IMR-90 (cell line): ENCODE results near the gene PLCH1. TPM values are rescaled to one million over a fixed set of nuclear protein-coding genes. Genes with fewer than 3 reads are reported as not detected.

Experiments used
- ATAC-seq: fragments of 200-7000 bp; cut with Tn5 transposase; 2 replicates; pipeline ENCODE4 v1.9.1; 2020; ENCODE audit warnings: low read depth, mild to moderate bottlenecking, moderate library complexity
- BruUV-seq: library from RNA; stranded (reverse); fragments of 400-500 nt; replicated peaks from 2 replicates; lab custom pipeline; 2021; lab: Mats Ljungman, UMichigan
- CTCF ChIA-PET: fragments of 300-600 bp; formaldehyde crosslinking; extraction: SDS; loops from one replicate; lab custom pipeline; 2021; ENCODE audit warnings: antibody characterized with exemption; lab: Yijun Ruan, JAX
- POLR2A ChIA-PET: fragments of 300-600 bp; sonication (Branson Sonifier 250); formaldehyde crosslinking; loops from one replicate; lab custom pipeline; 2022; ENCODE audit warnings: antibody characterized with exemption; ENCODE audit not compliant: unreplicated experiment; lab: Charles Lee
- DNase-seq: peaks from one replicate; pipeline ENCODE4 v3.0.0; 2013
- H2AFZ ChIP-seq: replicated peaks from 2 replicates; pipeline ENCODE3; 2013; ENCODE audit warnings: low read length, mild to moderate bottlenecking; ENCODE audit not compliant: poor library complexity
- H2AK5ac ChIP-seq: 2 replicates; pipeline ENCODE4 v1.6.1; 2013; ENCODE audit warnings: low read depth, low read length, inconsistent platforms
- H2AK9ac ChIP-seq: replicated peaks from 2 replicates; pipeline ENCODE3; 2013; ENCODE audit warnings: mild to moderate bottlenecking, low read depth, low read length, moderate library complexity; ENCODE audit not compliant: poor library complexity
- H2BK120ac ChIP-seq: 2 replicates; pipeline ENCODE4 v1.6.1; 2013; ENCODE audit warnings: low read depth, low read length, inconsistent platforms
- H2BK15ac ChIP-seq: 3 replicates; pipeline ENCODE4 v1.6.1; 2013; ENCODE audit warnings: low read depth, low read length, inconsistent platforms
- H2BK20ac ChIP-seq: 2 replicates; pipeline ENCODE4 v1.6.1; 2013; ENCODE audit warnings: low read depth, mild to moderate bottlenecking, inconsistent platforms, low read length, moderate library complexity
- H2BK5ac ChIP-seq: 2 replicates; pipeline ENCODE4 v1.6.1; 2013; ENCODE audit warnings: mild to moderate bottlenecking, low read depth, low read length, inconsistent platforms; ENCODE audit not compliant: poor library complexity, severe bottlenecking
- H3K14ac ChIP-seq: replicated peaks from 2 replicates; pipeline ENCODE4 v1.6.1; 2013; ENCODE audit warnings: low read depth, low read length, inconsistent platforms
- H3K18ac ChIP-seq: 2 replicates; pipeline ENCODE4 v1.6.1; 2013; ENCODE audit warnings: low read depth, low read length, control low read depth
- H3K23ac ChIP-seq: 2 replicates; pipeline ENCODE4 v1.6.1; 2013; ENCODE audit warnings: low read depth, low read length, inconsistent platforms
- H3K27ac ChIP-seq: 2 replicates; pipeline ENCODE4 v1.5.1; 2013; ENCODE audit warnings: mild to moderate bottlenecking, control low read depth, low read length; ENCODE audit not compliant: insufficient read depth
- H3K27me3 ChIP-seq: 2 replicates; pipeline ENCODE4 v1.6.1; 2013; ENCODE audit warnings: low read length; ENCODE audit not compliant: control insufficient read depth, insufficient read depth
- H3K36me3 ChIP-seq: 2 replicates; pipeline ENCODE4 v1.6.1; 2013; ENCODE audit warnings: low read length, mixed read lengths; ENCODE audit not compliant: control insufficient read depth, insufficient read depth
- H3K4ac ChIP-seq: 2 replicates; pipeline ENCODE4 v1.6.1; 2013; ENCODE audit warnings: low read depth, low read length, inconsistent platforms
- H3K4me1 ChIP-seq: 2 replicates; pipeline ENCODE4 v1.6.1; 2013; ENCODE audit warnings: low read length, mixed read lengths; ENCODE audit not compliant: control insufficient read depth, insufficient read depth
- H3K4me2 ChIP-seq: 2 replicates; pipeline ENCODE4 v1.6.1; 2013; ENCODE audit warnings: low read depth, mild to moderate bottlenecking, control low read depth, low read length, moderate library complexity
- H3K4me3 ChIP-seq: 2 replicates; pipeline ENCODE4 v1.5.1; 2013; ENCODE audit warnings: low read depth, mild to moderate bottlenecking, control low read depth, low read length, moderate library complexity; ENCODE audit not compliant: insufficient read depth
- H3K56ac ChIP-seq: 2 replicates; pipeline ENCODE4 v1.6.1; 2013; ENCODE audit warnings: low read length, inconsistent platforms; ENCODE audit not compliant: insufficient read depth; ENCODE audit errors: extremely low read depth
- H3K79me1 ChIP-seq, 2 experiments: 2 replicates each; pipeline ENCODE4 v1.6.1; 2013; ENCODE audit warnings: low read length in 2 of 2, inconsistent platforms in 1 of 2, low read depth in 1 of 2
- H3K9ac ChIP-seq: 2 replicates; pipeline ENCODE4 v1.6.1; 2013; ENCODE audit warnings: low read depth, low read length, control low read depth
- H3K9me1 ChIP-seq: 2 replicates; pipeline ENCODE4 v1.6.1; 2013; ENCODE audit warnings: low read length, inconsistent platforms; ENCODE audit not compliant: insufficient read depth
- H3K9me3 ChIP-seq: 2 replicates; pipeline ENCODE4 v1.6.1; 2013; ENCODE audit warnings: low read length; ENCODE audit not compliant: control insufficient read depth, insufficient read depth
- H4K20me1 ChIP-seq: 2 replicates; pipeline ENCODE4 v1.6.1; 2013; ENCODE audit warnings: low read length, inconsistent platforms; ENCODE audit not compliant: insufficient read depth
- H4K5ac ChIP-seq: 2 replicates; pipeline ENCODE4 v1.6.1; 2013; ENCODE audit warnings: mild to moderate bottlenecking, low read depth, low read length, control low read depth
- H4K8ac ChIP-seq, 2 experiments: 2 replicates each; pipeline ENCODE4 v1.6.1; 2013; ENCODE audit warnings: low read depth in 2 of 2, low read length in 2 of 2, control low read depth in 1 of 2, inconsistent platforms in 1 of 2
- H4K91ac ChIP-seq: 2 replicates; pipeline ENCODE4 v1.6.1; 2013; ENCODE audit warnings: low read depth, low read length, inconsistent platforms; ENCODE audit not compliant: insufficient read depth
- BHLHE40 ChIP-seq: fragments of 150-350 bp; IDR thresholded peaks from 2 replicates; pipeline ENCODE4 v1.6.1; 2016; ENCODE audit warnings: mild to moderate bottlenecking, low read depth, low read length
- CEBPB ChIP-seq: IDR thresholded peaks from 2 replicates; pipeline ENCODE4 v1.6.1; 2012; ENCODE audit warnings: low read depth, low read length, improper control_type of control experiment
- FOS ChIP-seq: fragments of 150-350 bp; IDR thresholded peaks from 2 replicates; pipeline ENCODE4 v1.6.1; 2016; ENCODE audit warnings: low read depth, low read length
- MAFK ChIP-seq: IDR thresholded peaks from 2 replicates; pipeline ENCODE4 v1.6.1; 2012; ENCODE audit warnings: low read depth, low read length, improper control_type of control experiment
- MAZ ChIP-seq: IDR thresholded peaks from 2 replicates; pipeline ENCODE4 v1.6.1; 2012; ENCODE audit warnings: low read depth, mild to moderate bottlenecking, low read length, improper control_type of control experiment, moderate library complexity, borderline replicate concordance
- NFE2L2 ChIP-seq: fragments of 150-350 bp; IDR thresholded peaks from 2 replicates; pipeline ENCODE4 v1.6.1; 2016; ENCODE audit warnings: low read depth, mild to moderate bottlenecking, low read length
- POLR2A ChIP-seq: IDR thresholded peaks from 2 replicates; pipeline ENCODE4 v1.6.1; 2012; ENCODE audit warnings: mild to moderate bottlenecking, low read depth, low read length
- RAD21 ChIP-seq: IDR thresholded peaks from 2 replicates; pipeline ENCODE4 v1.6.1; 2012; ENCODE audit warnings: low read length, improper control_type of control experiment
- RCOR1 ChIP-seq: IDR thresholded peaks from 2 replicates; pipeline ENCODE4 v1.6.1; 2012; ENCODE audit warnings: mild to moderate bottlenecking, low read length, improper control_type of control experiment; ENCODE audit not compliant: insufficient replicate concordance
- SMC3 ChIP-seq: fragments of 150-350 bp; IDR thresholded peaks from 2 replicates; pipeline ENCODE4 v1.6.1; 2016; ENCODE audit warnings: low read depth, mild to moderate bottlenecking, antibody characterized with exemption, low read length, moderate library complexity
- WGBS, 2 experiments: methylation state at CpG; one replicate each; pipeline versions ENCODE4 v1.1.5 to v1.1.7; 2013; ENCODE audit warnings: missing lambda C conversion rate in 2 of 2; ENCODE audit not compliant: insufficient read length in 1 of 2; ENCODE audit errors: extremely low coverage in 2 of 2; 5-methylcytosine and 5-hydroxymethylcytosine counted together
- dilution Hi-C: fragments of 300-500 bp; cut with HindIII; formaldehyde crosslinking; loops from one replicate; pipeline ENCODE4 v1.14.3; 2018; ENCODE audit warnings: low sequenced_read_pairs; ENCODE audit not compliant: unreplicated experiment
- in situ Hi-C: fragments of 300-500 bp; cut with MboI; formaldehyde crosslinking; loops from 3 replicates; pipeline ENCODE4 v1.14.3; 2019; ENCODE audit warnings: low sequenced_read_pairs, inconsistent platforms, mixed read lengths
- intact Hi-C: fragments of 100-400 bp; cut with micrococcal nuclease; formaldehyde crosslinking; loops from 2 replicates; pipeline ENCODE4 v1.10.0; 2022
- polyA plus RNA-seq, 3 experiments: library from polyadenylated mRNA; depleted of rRNA; stranded (reverse); fragments of >200 nt; gene quantifications; 2 replicates each; pipeline ENCODE4 v1.2.3, GENCODE V29; 2012; ENCODE audit warnings: low replicate concordance in 1 of 3
- total RNA-seq: library from RNA; depleted of rRNA; stranded (reverse); fragments of >200 nt; gene quantifications from 2 replicates; pipeline ENCODE4 v1.2.3, GENCODE V29; 2012

Gene PLCH1
- total and polyA plus RNA-seq, 2 of the 4 experiments (the other 2 are of a cell fraction), result not detected

DNA sequence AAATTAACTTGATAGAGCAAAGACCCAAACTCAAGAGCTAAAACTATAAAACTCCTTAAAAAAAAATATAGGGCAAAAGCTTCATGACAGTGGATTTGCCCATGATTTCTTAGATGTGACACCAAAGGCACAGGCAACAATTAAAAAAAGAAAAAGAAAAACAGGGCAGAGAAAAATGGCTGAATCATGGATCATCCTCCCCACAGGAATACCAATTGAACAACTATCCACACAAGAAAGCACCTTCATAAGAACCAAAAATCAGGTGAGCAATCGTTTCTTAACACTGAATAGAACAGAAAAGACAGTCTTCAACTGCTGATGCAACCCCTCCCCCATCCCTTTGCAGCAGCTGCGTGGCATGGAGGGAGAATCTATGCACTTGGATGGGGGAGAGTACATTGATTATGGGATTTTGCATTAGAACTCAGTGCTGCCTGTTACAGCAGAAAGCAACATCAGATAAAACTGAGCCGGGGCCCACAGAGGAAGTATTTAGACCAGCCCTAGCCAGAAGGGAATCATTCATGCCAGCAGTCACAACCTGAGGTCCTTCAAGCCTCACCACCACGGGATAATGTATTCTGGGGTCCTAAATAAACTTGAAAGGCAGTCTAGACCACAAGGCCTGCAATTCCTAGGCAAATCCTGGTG lies 45.5 kb upstream of the PLCH1 start:
- no peak overlapping the region for H3K9ac ChIP-seq
- H2AK5ac ChIP-seq, result no peak overlapping the region
- H4K91ac ChIP-seq, result no peak overlapping the region
- no peak overlapping the region for H3K56ac ChIP-seq
- H3K4me1 ChIP-seq, result no peaks in the 10 kb centered on the region
- no peaks in the 10 kb centered on the region; the same call in 1 of the 2 replicates for H3K36me3 ChIP-seq
- WGBS, 2 experiments, result no CpG with 5 or more reads among the region's 4 CpGs
- no peaks in the 10 kb centered on the region for H3K27me3 ChIP-seq
- no peak for DNase-seq
- no peak for ATAC-seq
- no peaks in the 10 kb centered on the region for H4K20me1 ChIP-seq
- intact Hi-C loops, result no loop called here
- no peak overlapping the region for H3K27ac ChIP-seq
- POLR2A ChIA-PET, result no interaction called here
- H3K14ac ChIP-seq, result no peak overlapping the region
- dilution Hi-C loops, result no loop called here
- H2BK120ac ChIP-seq, result no peak overlapping the region
- no peak overlapping the region for H2AK9ac ChIP-seq
- BruUV-seq, result no TSS peak
- H3K9me1 ChIP-seq, result no peaks in the 10 kb centered on the region
- no peak overlapping the region for H4K8ac ChIP-seq
- no peaks in the 10 kb centered on the region for H3K79me1 ChIP-seq
- no peak overlapping the region for H3K23ac ChIP-seq
- H2BK5ac ChIP-seq, result no peak overlapping the region
- H3K9me3 ChIP-seq, result no peaks in the 10 kb centered on the region
- H2AFZ ChIP-seq, result no peak overlapping the region
- H3K18ac ChIP-seq, result no peak overlapping the region
- CTCF ChIA-PET, result interaction anchor here (0.6 to 2.1 kb wide), 3 partner anchors 9 to 360 kb away, joined by 3 to 10 read pairs (median 3); partner anchors contain the start of gene C3orf33
- in situ Hi-C loops, result no loop called here
- no peak overlapping the region for H2BK20ac ChIP-seq
- no peak overlapping the region for H3K4ac ChIP-seq
- no peak overlapping the region for H4K5ac ChIP-seq
- no peak overlapping the region for H3K4me3 ChIP-seq
- no peak overlapping the region for H3K4me2 ChIP-seq
- TF ChIP-seq CEBPB (no peak), NFE2L2 (no peak), FOS (no peak), RCOR1 (no peak), MAFK (no peak), BHLHE40 (no peak), MAZ (no peak), RAD21 (no peak), SMC3 (no peak), POLR2A (no peak)
- H2BK15ac ChIP-seq, result no peak overlapping the region
